Bone marrow (tissue), 2 donors: ENCODE results near the gene KLHL9.
"Not testable (repeated sequence)": the region's sequence is repeated elsewhere in the genome, so short reads cannot be mapped to it uniquely, and the experiment has no call there.

Source experiments
- DNase-seq, 2 donors: peaks; one replicate each; lab custom pipeline; 2025; lab: John Stamatoyannopoulos, UW

Gene KLHL9, protein sequence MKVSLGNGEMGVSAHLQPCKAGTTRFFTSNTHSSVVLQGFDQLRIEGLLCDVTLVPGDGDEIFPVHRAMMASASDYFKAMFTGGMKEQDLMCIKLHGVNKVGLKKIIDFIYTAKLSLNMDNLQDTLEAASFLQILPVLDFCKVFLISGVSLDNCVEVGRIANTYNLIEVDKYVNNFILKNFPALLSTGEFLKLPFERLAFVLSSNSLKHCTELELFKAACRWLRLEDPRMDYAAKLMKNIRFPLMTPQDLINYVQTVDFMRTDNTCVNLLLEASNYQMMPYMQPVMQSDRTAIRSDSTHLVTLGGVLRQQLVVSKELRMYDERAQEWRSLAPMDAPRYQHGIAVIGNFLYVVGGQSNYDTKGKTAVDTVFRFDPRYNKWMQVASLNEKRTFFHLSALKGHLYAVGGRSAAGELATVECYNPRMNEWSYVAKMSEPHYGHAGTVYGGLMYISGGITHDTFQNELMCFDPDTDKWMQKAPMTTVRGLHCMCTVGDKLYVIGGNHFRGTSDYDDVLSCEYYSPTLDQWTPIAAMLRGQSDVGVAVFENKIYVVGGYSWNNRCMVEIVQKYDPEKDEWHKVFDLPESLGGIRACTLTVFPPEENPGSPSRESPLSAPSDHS

DNA sequence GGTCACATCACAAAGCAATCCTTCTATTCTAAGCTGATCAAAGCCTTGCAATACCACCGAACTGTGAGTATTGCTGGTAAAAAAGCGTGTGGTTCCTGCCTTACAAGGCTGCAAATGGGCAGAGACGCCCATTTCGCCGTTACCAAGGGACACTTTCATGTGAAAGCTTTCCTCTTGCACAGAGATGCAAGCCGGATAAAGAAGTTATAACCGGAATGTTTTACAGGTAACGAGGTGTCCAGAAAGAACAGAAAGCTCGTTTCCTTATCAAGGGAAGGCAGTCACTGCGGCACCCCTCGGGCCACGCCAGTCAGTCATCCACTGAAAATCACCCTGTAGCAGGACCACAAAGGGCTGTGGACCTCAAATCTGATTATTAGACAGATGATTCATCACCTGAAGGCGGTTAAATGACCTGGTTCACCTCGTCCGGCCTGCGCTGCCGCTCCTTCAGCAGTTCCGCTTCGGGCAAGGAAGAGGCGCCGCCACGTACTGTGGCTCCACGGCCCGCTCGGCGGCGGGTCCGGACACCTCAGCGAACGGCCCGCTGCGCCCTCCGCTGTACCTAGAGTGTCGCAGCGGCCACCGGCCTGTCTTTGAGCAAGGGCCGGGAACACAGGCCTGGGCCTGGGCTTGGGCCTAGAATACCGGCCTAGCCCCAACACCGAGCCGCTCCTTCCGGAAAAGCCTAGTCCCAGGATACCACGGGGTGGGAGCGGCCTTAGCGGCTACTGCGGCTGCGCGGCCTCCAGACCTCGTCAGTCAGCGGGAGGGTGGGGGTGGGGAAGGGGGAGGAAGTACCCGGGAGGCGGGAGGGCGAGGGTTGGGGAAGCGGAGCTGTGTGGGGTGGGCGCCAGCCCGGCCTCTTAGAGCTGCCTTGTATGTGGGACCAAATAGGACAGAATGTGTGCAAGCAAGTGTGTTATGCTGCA lies at the start of gene KLHL9:
Gene KLHL9 (minus strand): TSS at position 704 of the 932 bp plus-strand sequence. CDS start 545 bp downstream, at position 159.
- DNase-seq: peak; percentile 81 to 86

DNA sequence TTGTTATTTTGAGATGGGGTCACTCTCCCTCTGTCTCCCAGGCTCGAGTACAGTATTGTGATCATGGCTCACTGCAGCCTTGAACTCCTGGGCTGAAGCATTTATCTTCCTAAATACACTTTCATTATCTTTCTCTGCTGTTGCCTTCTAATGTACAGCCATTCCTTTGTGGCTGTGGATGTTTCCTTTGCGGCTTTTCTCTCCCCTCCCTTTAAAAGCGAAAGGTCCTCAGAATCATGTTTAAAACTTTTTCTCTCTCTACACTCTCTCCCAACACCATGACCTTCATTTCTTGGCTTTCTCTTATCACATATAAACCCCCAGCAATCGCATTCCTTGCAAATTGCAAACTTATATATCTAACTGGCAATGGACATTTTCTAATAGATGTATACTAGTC lies 48.4 kb upstream of the KLHL9 start:
- no peak for DNase-seq

DNA sequence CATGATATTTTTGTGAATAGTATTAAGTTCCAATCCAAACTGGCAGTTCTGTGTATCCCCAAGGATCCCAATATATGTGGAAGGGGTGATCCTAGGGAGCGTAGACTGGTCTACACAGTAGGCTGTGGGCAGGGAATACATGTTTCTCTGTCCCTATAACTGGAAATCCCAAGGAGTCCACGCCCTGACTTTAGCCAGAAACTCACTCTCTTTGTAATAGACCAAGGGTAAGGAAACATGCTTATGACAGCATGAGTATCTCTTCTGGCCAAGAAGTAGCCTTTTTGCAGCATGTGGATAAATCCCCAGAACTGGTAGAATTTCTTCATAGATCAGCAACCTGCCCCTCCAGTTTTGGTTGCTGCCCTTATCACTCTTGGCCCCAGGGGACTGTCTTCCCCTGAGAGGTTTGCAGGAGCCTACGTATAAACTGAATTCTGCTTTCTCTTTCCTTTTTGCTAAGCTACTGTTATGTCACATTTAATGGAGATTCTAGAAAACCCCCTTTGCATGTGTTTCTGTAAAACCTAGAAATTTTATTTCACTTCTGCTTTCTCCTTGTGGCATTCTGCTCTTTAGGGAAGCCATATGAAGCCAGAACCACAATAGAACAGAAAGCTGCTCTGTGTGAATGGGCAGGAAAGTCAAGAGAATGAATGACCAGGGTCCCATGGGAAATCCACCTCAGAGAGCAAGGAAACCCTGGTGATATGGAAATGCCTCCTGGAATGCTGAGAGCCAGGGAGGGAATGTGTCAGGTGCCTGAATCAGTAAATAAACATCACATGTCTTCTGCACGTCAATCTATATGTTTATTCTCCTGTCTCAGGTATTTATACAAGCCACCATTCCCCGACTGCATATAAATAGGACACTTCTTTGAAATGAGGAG lies 46.5 kb upstream of the KLHL9 start:
- DNase-seq: peak in 1 of 2 donors; percentile 87

DNA sequence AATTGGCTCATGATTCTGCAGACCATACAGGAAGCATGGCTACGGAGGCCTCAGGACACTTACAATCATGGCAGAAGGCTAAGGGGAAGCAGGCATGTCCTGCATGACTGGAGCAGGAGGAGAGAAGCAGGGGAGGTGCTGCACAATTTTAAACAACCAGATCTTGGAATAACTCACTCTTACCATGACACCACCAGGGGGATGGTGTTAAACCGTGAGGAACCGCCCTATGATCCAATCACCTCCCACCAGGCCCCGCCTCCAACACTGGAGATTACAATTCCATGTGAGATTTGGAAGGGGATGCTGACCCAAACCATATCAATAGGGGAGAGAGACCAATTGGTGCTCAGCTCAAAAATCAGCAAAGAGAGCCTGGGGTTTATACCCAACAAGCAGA lies 36.3 kb upstream of the KLHL9 start:
- DNase-seq: not testable (repeated sequence)

DNA sequence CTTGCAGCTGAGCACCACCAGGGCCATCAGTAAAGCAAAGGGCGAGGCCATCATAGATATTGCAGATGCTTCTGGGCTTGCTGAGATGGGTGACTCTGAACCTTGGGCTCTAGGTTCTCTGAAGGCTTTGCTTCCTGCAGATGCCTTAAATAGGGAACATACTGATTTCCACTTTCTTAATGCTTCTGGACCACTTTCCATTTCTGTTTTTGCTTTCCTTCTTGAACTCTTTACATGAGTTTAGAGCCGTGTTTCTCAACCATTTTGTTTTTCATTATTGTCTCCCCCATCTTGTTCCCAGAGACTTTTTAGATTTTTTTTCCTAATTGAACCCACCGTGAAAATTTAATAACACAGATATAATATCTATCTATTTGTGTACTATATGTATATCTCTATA lies 32.8 kb upstream of the KLHL9 start, which contains the start of gene IFNA13:
Gene IFNA13 (minus strand): TSS at position 101 of the 400 bp plus-strand sequence. CDS start 47 bp downstream, at position 54.
- DNase-seq: no peak

DNA sequence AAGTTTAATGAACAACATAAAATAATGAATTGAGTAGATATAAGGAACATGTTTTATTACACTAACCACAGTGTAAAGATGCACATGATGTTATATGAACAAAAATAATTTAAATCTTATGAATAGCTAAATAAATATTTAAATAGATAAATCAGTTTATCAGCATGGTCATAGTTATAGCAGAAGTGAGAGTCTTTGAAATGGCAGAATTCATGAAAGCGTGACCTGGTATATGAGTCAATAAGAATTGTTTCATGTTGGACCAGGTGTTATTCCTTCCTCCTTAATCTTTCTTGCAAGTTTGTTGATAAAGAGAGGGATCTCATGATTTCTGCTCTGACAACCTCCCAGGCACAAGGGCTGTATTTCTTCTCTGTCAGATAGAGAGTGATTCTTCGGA lies 32.0 kb upstream of the KLHL9 start:
- not testable (repeated sequence) for DNase-seq

DNA sequence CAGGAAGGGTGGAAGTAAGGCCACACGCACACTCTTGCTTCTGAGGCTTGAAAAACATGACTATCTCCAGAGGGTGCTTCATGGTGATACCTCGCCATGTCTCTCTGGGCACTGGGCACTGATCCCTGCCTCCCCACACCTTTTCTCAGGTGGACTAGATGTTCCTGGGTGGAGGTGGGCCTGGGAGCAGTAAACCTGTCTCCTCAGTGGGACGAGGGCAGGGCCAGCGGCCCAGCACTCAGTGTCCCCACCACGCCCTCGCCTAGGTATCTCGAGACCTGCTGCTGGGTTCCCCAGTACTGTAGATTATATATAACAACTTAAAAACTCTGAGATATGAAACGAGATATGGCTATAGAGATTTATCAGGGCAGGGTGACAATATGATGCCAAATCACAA lies 27.1 kb upstream of the KLHL9 start:
- no peak for DNase-seq

DNA sequence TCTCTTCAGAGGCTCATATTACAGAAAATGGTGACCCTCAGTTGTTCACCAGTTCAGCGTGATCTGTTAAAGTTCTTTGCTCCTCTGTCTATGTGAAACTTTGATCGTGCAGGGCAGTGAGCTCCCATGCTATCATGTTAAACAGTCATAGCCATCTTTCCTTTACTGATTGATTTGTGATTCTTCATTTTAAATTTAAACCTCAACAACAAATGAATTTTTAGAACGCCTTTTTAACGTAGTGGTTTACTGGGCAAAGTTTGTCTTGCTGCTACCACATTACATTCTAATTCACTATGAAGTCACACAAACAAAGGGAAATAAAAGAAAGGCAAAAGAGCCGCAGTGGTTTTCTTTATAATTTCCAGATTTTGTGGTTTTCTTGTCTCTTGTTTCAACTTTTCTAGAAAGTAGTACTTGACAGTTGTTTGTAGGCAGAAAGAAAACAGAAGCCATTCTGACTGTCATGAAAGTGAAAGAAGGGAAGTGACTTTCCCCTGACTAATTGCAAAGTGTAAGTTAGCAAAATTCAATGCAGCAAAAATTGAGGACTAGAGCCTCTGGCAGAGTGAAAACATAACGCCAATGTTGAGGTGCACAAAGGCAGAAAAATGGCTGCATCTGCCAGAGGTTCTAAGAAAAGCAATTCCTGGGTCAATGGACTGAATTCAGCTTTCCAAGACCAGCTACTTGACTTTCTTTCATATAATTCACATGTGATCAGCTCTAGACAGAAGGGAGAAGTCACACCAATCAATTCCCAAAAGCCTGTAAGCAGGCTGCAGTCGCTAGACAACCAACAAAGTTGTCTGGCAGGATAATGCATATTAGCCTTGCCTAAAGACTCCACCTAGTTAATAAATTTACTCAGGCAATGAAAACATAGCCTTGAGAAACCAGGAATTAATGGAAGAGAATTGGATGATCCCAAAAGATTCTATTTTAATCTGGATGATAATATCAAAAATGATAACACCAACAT lies 22.6 kb upstream of the KLHL9 start:
- DNase-seq: peak in 1 of 2 donors; percentile 46

DNA sequence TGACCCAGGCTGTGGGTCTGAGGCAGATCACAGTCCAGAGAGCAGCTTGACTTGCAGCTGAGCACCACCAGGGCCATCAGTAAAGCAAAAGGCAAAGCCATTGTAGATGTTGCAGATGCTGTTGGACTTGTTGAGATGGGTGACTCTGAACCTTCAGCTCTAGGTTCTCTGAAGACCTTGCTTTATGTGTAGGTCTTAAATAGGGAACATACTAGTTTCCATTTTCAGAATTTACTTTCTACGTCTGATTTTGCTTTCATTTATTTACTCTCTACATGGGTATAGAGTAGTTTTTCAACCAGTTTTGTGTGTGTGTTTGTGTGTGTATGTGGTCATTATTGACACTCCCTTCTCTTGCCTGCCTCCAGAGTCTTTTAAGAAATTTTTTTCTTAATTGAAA lies 15.6 kb upstream of the KLHL9 start, which contains the start of gene IFNA6:
Gene IFNA6 (minus strand): TSS at position 101 of the 400 bp plus-strand sequence. CDS start 0 bp downstream, at position 101.
- no peak for DNase-seq

DNA sequence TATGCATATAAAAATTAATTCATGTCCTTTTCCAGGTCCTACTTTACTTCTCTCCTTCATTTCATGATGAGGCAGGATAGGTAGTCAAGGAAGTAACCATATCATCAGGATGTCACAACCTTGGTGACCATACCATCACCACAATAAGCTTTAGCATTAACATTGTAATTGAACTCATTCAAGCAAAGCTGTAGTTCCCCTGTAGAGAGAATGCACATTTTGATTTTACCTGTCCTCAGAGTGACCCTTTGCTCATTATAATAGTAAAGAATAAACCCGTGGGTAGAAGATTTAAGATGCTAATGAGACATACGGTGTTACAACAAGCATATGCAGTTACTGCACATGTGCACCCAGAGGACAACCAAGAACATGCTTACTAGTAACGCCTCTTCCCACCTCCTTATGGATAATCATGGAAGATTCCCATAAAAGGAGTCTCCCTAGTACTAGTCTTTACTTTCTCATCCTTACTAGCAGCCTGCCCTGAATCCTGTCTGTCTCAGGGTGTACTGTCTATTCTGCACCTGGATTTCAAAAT lies 13.3 kb upstream of the KLHL9 start:
- DNase-seq: no peak

DNA sequence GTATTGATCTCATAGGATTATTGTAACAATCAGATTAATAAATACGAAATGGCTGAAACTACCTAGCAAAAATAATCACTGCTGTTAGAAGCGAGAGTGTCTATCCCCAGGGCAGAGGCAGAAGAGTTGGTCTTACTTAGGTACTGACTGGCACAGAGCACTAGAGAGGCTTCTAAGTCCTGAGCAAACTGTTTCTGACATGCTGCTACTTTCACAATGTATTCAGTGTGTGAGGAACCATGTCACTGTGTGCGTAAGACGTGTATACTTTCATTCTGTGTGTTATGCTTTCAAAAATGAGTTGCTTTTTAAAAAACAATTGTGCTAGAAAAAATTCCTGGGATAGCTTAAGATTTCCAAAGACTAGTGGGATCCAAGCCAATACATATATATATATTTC lies 5.5 kb upstream of the KLHL9 start:
- no peak for DNase-seq

DNA sequence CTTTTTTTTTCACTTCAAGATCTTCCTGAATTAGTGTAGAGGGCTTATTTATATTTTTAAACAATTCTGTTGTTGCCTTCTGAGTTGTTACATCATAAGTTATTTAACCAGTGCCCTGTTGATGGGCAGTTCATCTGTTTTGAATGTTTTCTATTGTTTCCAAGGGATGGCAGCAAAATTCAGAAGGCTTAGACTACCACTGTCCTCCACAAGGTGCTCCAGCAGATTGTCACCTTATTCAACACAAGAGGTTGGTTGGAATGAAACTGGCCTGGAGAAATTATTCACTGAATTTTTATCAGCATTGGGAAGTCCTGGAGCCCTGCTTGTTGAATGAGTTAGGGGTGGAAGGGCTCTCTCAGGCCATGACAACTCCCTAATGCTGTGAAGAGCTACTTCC lies 1.3 kb upstream of the KLHL9 start:
- no peak for DNase-seq

DNA sequence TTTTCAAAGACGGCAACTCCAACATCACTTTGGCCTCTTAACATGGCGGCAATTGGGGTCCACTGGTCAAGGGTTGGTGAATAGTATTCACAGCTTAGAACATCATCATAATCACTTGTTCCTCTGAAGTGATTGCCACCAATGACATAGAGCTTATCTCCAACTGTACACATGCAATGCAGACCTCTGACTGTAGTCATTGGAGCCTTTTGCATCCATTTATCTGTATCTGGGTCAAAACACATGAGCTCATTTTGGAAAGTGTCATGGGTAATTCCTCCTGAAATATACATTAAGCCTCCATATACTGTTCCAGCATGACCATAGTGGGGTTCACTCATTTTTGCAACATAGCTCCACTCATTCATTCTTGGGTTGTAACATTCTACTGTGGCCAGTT lies 2.0 kb downstream of the KLHL9 start:
- no peak for DNase-seq

DNA sequence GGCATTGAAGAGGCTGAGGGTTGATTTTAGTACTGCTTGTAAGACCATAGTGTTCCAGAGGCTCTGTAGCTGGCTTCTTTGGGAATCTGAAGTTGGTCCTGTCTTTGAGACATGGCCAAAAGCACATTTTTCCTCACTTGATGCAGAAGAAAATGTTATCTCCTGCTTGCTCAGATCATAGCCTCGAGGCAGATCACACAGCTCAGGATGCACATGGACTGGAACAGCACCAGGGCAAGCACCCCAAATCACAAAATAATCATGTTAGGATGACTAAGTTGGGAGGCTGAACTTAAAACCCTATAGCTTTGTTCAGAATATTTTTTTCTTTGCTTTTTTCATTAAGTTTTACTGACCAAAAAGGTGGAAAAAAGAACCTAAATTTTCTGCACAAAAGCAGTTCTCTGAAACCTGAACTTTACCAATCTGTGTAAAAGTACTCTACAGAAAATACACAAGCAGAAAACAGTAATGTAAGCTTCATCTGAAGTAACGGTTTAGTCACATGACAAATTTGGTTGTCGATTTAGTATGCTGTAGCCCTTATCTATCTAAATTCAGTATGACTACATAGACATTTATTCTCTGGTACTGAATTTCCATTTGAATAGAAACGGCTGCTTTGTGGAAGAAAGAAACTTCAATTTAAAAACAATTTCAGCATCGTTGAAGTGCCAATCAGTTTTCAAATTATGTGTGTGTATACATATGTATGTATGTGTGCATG lies 3.4 kb downstream of the KLHL9 start:
- DNase-seq: no peak

DNA sequence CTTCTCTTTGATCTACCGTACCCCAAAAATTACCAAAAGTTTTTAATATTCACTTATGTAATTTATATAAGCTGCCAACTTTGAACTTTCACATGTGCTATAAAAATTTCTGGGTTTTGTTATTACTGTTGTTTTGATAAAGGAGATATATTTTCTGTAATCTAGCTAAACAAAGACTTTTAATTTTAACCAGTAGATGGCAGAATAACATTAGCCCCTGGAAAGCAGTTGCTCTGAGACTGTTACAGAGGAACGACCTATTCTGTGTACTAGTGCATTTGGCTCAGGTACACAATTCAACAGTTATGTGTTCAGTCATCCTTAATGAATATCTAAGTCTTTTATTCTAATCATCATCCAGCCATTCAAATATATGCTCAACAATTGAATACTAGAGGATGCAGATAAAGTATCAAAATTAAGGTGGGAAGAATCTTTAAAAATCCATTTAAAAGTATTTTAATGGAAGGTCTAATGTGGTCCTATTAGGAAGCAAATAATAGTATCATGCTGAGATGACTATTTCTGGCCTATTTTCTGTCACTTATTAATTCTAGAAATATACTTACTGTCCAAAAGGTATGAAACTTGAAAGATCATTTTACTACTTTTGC lies 8.6 kb downstream of the KLHL9 start:
- peak in 1 of 2 donors; percentile 48 for DNase-seq

DNA sequence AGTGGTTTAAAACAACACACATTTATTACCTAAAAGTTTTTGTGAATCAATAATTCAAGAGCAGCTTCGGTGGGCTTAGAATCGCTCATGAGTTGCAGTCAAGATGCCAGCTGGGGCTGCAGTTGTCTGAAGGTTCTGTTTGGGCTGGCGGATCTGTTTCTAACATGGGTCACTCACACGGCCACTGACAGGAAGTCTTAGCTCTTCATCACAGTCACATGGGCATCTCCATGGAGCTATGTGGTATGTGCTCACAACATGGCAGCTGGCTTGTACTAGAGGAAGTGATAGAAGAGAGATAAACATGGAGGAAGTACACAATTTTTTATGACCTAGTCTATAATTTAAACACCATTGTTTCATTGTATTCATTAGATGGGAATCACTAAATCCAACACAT lies 11.2 kb downstream of the KLHL9 start:
- no peak for DNase-seq

DNA sequence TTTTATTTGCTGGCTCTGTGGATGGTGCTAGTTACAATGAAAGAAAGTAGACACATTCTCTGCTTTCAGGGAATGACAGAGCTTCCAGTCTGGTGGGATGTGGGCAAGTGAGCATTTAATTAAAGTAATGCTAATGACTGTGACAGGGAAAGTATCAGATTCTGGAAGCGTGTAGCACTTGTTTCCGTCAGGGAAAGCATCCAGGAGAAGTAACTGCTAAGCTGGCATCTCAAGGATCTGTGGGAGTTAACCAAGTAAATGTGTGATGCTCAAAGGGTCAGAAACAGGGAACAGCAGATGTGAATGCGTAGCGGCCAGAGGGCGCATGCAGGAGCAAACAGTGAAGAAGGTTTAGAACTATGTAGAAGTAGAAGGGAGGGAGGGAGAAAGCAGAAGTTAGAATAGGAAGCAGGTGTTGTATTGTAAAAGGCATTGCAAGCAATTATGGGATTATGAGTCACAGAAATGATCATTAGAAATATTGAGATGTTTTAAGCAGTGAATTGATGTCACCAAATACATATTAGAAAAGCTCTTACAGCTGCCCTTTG lies 12.2 kb downstream of the KLHL9 start:
- peak in 1 of 2 donors; percentile 79 for DNase-seq

DNA sequence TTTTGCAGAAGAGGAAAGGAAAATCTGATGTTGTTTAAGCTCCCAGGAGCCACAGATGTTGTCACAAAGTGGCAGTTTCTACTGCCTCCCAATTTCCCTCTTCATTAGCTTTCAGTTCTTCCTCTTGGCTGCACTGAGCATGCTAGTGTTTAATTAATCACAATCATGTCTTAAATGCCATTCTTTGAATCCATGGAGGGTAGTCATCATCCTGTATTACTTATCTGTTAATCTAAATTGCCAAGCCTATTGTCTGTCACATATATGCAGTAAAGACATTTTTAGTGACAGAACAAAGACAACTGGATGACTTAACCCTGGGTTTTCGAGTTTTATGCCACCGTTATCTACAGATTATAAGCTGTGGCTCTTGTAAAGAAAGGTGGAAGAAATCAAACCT lies 14.7 kb downstream of the KLHL9 start:
- no peak for DNase-seq
